NCI-H226 (cell line): Measurements from ENCODE around the gene PAGE2B.
"Not testable (repeated sequence)": the region's sequence is repeated elsewhere in the genome, so short reads cannot be mapped to it uniquely, and the experiment has no call there.

Source experiments
- DNase-seq: peaks from one replicate; pipeline ENCODE4 v3.0.0-alpha.2; 2015

Gene PAGE2B

GRCh38 chrX:55111578-55112254 is 36.9 kb downstream of the PAGE2B start:
- DNase-seq = no peak

DNA sequence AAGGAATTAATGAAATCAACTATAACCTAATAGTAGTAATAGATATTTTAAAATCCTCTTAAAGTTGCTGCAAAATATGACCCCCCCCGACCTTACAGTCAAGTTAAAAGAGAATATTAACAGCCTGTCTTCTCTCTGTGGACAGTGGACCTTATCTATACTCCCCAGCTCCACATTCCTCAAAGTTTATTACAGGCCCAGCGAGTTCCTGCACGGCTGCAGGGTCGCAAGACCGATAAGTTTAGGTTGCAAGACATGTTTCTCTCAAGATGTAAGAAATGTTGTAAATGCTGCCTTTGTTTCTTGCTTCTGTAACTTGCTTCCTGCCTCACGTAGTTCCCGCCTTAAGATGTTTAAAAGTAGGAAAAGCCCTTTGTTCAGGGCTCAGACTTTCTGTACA is 41.8 kb downstream of the PAGE2B start:
- not testable (repeated sequence) for DNase-seq

DNA sequence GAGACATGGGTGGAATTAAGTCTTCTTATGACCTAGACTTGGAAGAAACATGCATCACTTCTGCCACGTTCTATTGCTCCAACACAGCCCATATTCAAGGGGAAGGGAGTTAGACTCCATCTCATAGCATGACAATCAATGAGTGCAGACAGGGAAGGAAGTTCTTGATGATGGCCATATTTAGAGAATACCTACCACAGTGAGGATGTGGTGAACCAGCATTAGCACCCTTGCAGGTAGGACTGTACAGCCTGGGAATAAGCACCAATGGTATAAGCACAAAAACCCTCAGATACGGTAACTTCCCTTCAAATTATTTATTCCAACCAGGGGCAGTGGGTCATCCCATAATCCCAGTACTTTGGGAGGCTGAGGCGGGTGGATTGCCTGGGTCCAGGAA is 43.7 kb downstream of the PAGE2B start:
- DNase-seq = no peak

DNA sequence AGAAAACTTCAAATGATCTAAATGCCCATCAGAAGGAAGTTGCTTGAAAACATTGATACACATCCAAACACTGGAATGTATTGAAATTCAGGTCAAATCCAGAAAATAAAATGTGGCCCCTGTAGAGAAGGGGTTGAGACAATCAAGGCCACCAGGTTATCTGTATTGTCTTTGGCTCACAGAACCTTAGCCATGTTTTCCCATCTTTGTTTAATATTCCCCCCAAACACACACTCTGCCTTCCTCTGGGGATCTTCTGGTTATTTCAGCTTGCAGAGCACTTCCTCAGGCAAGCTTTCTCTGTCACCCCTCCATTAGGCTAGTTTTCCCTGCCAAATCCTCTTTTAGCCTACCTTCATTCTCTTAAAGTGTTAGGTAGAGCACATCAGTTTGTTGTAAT is 44.4 kb downstream of the PAGE2B start:
- no peak for DNase-seq

DNA sequence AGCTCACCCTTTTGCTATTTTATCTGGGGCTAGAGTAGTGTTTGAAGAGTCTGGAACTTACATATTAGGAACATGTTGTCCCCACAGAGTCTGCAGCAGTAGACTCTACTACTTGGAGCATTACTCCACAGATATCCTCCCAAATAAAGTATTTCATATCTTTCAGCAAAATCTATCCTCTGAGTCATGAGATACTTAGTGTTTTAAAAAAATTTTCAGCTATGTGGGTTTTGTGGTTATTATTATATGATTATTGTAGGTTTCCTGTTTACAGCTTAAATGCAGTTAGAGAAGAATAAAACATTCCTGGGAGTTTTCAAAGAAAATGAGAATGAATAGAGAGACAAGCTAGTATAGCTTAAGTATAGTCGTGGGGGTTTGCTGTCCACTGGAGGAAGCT is 44.9 kb downstream of the PAGE2B start:
- no peak for DNase-seq

GRCh38 chrX:55120761-55121358 is 46.0 kb downstream of the PAGE2B start:
- no peak for DNase-seq

- no peak for DNase-seq
Observed at GRCh38 chrX:55123900-55124299, 49.1 kb downstream of the PAGE2B start.

DNA sequence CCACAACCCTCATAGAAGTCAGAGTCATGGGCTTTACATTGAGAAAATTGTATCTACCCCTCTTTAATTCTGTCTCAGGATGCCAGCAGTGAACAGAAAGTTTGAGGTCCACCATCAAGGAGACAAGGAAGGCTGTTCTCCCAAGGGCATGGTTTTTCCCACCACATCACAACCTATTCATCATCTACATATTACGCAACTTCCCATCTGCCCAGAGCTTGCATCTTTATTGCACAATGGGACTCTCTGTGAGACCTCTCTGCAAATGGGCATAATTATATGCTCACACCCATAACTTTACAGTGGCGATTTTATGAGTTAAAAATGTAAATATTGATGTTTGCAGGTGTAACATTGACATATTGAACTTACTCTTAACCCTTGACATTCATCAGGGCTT is 52.9 kb downstream of the PAGE2B start:
- DNase-seq = no peak
